Caco-2 (cell line): ENCODE data around the gene RPUSD1. TPM values are rescaled to one million over a fixed set of nuclear protein-coding genes. Genes with fewer than 3 reads are reported as not detected.
A peak's percentile ranks its signal among the peaks of the same experiment; 100 is the strongest.
"Not testable (repeated sequence)": the region's sequence is repeated elsewhere in the genome, so short reads cannot be mapped to it uniquely, and the experiment has no call there.

Experiments used
- BruUV-seq: library from RNA; stranded (reverse); fragments of 400-500 nt; replicated peaks from 2 replicates; lab custom pipeline; 2021; lab: Mats Ljungman, UMichigan
- CTCF ChIA-PET: fragments of 300-600 bp; sonication (Branson Sonifier 250); formaldehyde crosslinking; loops from one replicate; lab custom pipeline; 2022; ENCODE audit warnings: antibody characterized with exemption; lab: Charles Lee
- POLR2A ChIA-PET: fragments of 300-600 bp; sonication (Branson Sonifier 250); formaldehyde crosslinking; loops from one replicate; lab custom pipeline; 2022; ENCODE audit warnings: antibody characterized with exemption; lab: Charles Lee
- DNase-seq, 2 experiments: peaks; one replicate each; pipeline versions ENCODE4 v3.0.0 to v3.0.0-alpha.2; 2020 to 2022
- H3K27me3 ChIP-seq: replicated peaks from 2 replicates; pipeline ENCODE4 v1.6.0; 2011; ENCODE audit warnings: low read length; ENCODE audit not compliant: control insufficient read depth, insufficient read depth
- H3K36me3 ChIP-seq: 2 replicates; pipeline ENCODE4 v1.5.1; 2011; ENCODE audit warnings: low read length; ENCODE audit not compliant: control insufficient read depth, insufficient read depth
- H3K4me1 ChIP-seq: fragments of 250-450 bp; sonication (Bioruptor Pico); 2 replicates; pipeline ENCODE4 v1.5.1; 2020; ENCODE audit warnings: mild to moderate bottlenecking
- H3K4me3 ChIP-seq: 2 replicates; pipeline ENCODE4 v1.5.1; 2011; ENCODE audit warnings: low read depth, mild to moderate bottlenecking, control low read depth, low read length
- H3K9me3 ChIP-seq: fragments of 250-450 bp; sonication (Bioruptor Pico); 2 replicates; pipeline ENCODE4 v1.5.1; 2020; ENCODE audit warnings: mild to moderate bottlenecking, moderate library complexity
- H3K27ac Mint-ChIP-seq: one replicate; pipeline ENCODE4 v1.8.0; 2022; ENCODE audit warnings: mixed read lengths; ENCODE audit not compliant: unreplicated experiment
- H3K27me3 Mint-ChIP-seq: one replicate; pipeline ENCODE4 v1.8.0; 2022; ENCODE audit warnings: mixed read lengths; ENCODE audit not compliant: insufficient read depth, unreplicated experiment
- H3K36me3 Mint-ChIP-seq: one replicate; pipeline ENCODE4 v1.8.0; 2022; ENCODE audit warnings: mild to moderate bottlenecking, mixed read lengths; ENCODE audit not compliant: insufficient read depth, unreplicated experiment
- H3K4me1 Mint-ChIP-seq: one replicate; pipeline ENCODE4 v1.8.0; 2022; ENCODE audit warnings: low read depth, mixed read lengths; ENCODE audit not compliant: unreplicated experiment
- H3K4me3 Mint-ChIP-seq: one replicate; pipeline ENCODE4 v1.8.0; 2022; ENCODE audit warnings: mild to moderate bottlenecking, moderate library complexity, mixed read lengths; ENCODE audit not compliant: unreplicated experiment
- H3K9me3 Mint-ChIP-seq: one replicate; pipeline ENCODE4 v1.8.0; 2022; ENCODE audit warnings: mixed read lengths; ENCODE audit not compliant: unreplicated experiment
- CTCF ChIP-seq, 2 experiments: fragments of 200-600 bp in 1 of 2; IDR thresholded peaks; 1 replicate in 1 of 2; 2 replicates in 1 of 2; pipeline versions ENCODE4 v1.5.1 to v1.8.0; 2011 to 2022; ENCODE audit warnings: antibody characterized with exemption in 1 of 2, control low read depth in 1 of 2, inconsistent platforms in 1 of 2, low read depth in 1 of 2, low read length in 1 of 2, mild to moderate bottlenecking in 1 of 2, moderate library complexity in 1 of 2; ENCODE audit not compliant: insufficient read depth in 1 of 2, severe bottlenecking in 1 of 2, unreplicated experiment in 1 of 2
- intact Hi-C: fragments of 100-400 bp; cut with micrococcal nuclease; formaldehyde crosslinking; loops from one replicate; pipeline ENCODE4 v1.10.0; 2022; ENCODE audit not compliant: unreplicated experiment
- total RNA-seq: library from RNA; stranded (reverse); gene quantifications from 2 replicates; pipeline ENCODE4 v1.2.3, GENCODE V29; 2022

The RPUSD1 gene
- total RNA-seq, 1 experiment from 2014 or later = 44.0 TPM

GRCh38 chr16:756428-756827 lies 31.8 kb downstream of the RPUSD1 start:
- BruUV-seq = no TSS peak
- Mint-ChIP-seq H3K4me3 (no peak overlapping the region), H3K27me3 (no peaks in the 10 kb centered on the region), H3K36me3 (peaks cover 10% of the 10 kb centered on the region), H3K9me3 (no peaks in the 10 kb centered on the region), H3K27ac (no peak overlapping the region), H3K4me1 (peaks cover 7% of the 10 kb centered on the region)
- no peak for TF ChIP-seq CTCF (IDR thresholded peaks at IDR 0.05; ENCODE audit: insufficient read depth in 1 of 2, low read depth in 1 of 2, low read length in 1 of 2, severe bottlenecking in 1 of 2, unreplicated experiment in 1 of 2)
- Histone ChIP-seq H3K27me3 (no peaks in the 10 kb centered on the region), H3K4me3 (no peak overlapping the region), H3K4me1 (peaks cover 25% of the 10 kb centered on the region), H3K36me3 (no peaks in the 10 kb centered on the region), H3K9me3 (no peaks in the 10 kb centered on the region)
- POLR2A ChIA-PET = no interaction called here
- CTCF ChIA-PET = no interaction called here
- DNase-seq = no peak
- intact Hi-C loops = no loop called here

DNA sequence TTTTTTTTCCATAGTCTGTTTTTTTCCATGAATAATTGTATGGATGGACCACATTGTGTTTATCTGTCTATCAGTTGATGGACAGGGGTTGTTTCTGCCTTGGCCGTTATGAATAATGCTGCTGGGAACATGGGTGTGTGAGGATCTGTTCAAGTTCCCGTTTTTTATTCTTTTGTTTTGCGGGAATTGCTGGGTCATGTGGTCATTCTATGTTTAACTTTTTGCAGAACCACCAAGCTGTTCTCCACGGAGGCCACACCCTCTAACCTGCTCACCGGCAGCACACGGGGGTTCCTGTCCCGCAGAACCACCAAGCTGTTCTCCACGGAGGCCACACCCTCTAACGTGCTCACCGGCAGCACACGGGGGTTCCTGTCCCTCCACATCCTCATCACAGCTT lies 33.5 kb downstream of the RPUSD1 start:
- Mint-ChIP-seq H3K27ac (no peak overlapping the region), H3K4me1 (peaks cover 7% of the 10 kb centered on the region), H3K9me3 (no peaks in the 10 kb centered on the region), H3K36me3 (peaks cover 10% of the 10 kb centered on the region), H3K4me3 (no peak overlapping the region), H3K27me3 (no peaks in the 10 kb centered on the region)
- Histone ChIP-seq H3K27me3 (no peaks in the 10 kb centered on the region), H3K4me1 (peaks cover 10% of the 10 kb centered on the region), H3K9me3 (no peaks in the 10 kb centered on the region), H3K36me3 (no peaks in the 10 kb centered on the region), H3K4me3 (no peak overlapping the region)
- TF ChIP-seq CTCF (IDR thresholded peaks at IDR 0.05; ENCODE audit: insufficient read depth in 1 of 2, low read depth in 1 of 2, low read length in 1 of 2, severe bottlenecking in 1 of 2, unreplicated experiment in 1 of 2) = no peak
- no TSS peak for BruUV-seq
- POLR2A ChIA-PET = no interaction called here
- intact Hi-C loops = no loop called here
- CTCF ChIA-PET = no interaction called here
- DNase-seq = no peak

- H3K4me3 ChIP-seq, H3K36me3 Mint-ChIP-seq, H3K36me3 ChIP-seq, H3K27ac Mint-ChIP-seq, H3K4me3 Mint-ChIP-seq, H3K4me1 ChIP-seq, H3K27me3 ChIP-seq, H3K9me3 Mint-ChIP-seq, H3K4me1 Mint-ChIP-seq, intact Hi-C loops, H3K9me3 ChIP-seq, H3K27me3 Mint-ChIP-seq, POLR2A ChIA-PET, DNase-seq, BruUV-seq: not testable (repeated sequence)
- CTCF ChIA-PET = interaction anchor here (0.7 kb wide), 1 partner anchor 14 kb away, joined by 6 read pairs; the partner anchor contains the start of gene CIAO3
These were observed 34.0 kb downstream of the RPUSD1 start for GRCh38 chr16:754121-754607.

DNA sequence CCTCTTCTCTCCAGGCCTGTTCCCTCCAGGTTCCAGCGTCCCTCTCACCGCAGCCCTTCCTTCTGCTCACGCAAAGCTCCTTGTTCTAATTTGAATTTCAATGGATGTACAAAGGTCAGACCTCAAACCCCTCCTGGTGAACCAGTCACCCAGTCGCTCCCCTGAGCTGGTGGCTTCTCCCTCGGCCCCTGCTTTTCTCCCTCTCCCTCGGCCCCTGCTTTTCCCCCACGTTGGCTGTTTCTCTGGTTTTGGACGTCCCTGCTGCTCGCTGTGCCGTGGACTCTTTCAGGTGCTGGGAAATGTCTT lies 36.2 kb downstream of the RPUSD1 start:
- Histone ChIP-seq H3K36me3 (no peaks in the 10 kb centered on the region), H3K4me1 (peaks cover 6% of the 10 kb centered on the region), H3K9me3 (no peaks in the 10 kb centered on the region), H3K27me3 (no peaks in the 10 kb centered on the region), H3K4me3 (no peak overlapping the region)
- peaks cover 7% of the 10 kb centered on the region for H3K4me1 Mint-ChIP-seq
- ChIA-PET POLR2A (interaction anchor here (1.0 kb wide), 1 partner anchor 31 kb away, joined by 3 read pairs; the partner anchor contains the start of gene ANTKMT), CTCF (no interaction called here)
- H3K36me3 Mint-ChIP-seq = peaks cover 4% of the 10 kb centered on the region
- no peak for TF ChIP-seq CTCF (IDR thresholded peaks at IDR 0.05; ENCODE audit: insufficient read depth in 1 of 2, low read depth in 1 of 2, low read length in 1 of 2, severe bottlenecking in 1 of 2, unreplicated experiment in 1 of 2)
- BruUV-seq = no TSS peak
- peak overlapping the region; percentile 27 for H3K27ac Mint-ChIP-seq
- no peaks in the 10 kb centered on the region for H3K27me3 Mint-ChIP-seq
- H3K9me3 Mint-ChIP-seq = no peaks in the 10 kb centered on the region
- intact Hi-C loops = no loop called here
- DNase-seq = no peak
- peak overlapping the region; percentile 3 for H3K4me3 Mint-ChIP-seq
